Neural cell (in vitro differentiated cells): Measurements from ENCODE around the gene APOBEC3F.

Experiments
- CTCF ChIP-seq: fragments of 450-650 bp; IDR thresholded peaks from 2 replicates; pipeline ENCODE4 v1.5.1; 2014; ENCODE audit warnings: antibody characterized with exemption, mild to moderate bottlenecking, moderate library complexity; ENCODE audit not compliant: poor library complexity, severe bottlenecking
- EP300 ChIP-seq: fragments of 450-650 bp; conservative IDR thresholded peaks from 2 replicates; pipeline ENCODE4 v1.6.1; 2014; ENCODE audit warnings: antibody characterized with exemption, mild to moderate bottlenecking, moderate library complexity; ENCODE audit not compliant: poor library complexity, severe bottlenecking
- POLR2AphosphoS5 ChIP-seq: IDR thresholded peaks from 2 replicates; pipeline ENCODE4 v1.6.1; 2012
- RAD21 ChIP-seq: fragments of 450-650 bp; conservative IDR thresholded peaks from 2 replicates; pipeline ENCODE4 v1.6.1; 2014; ENCODE audit warnings: antibody characterized with exemption, mild to moderate bottlenecking, moderate library complexity
- SMC3 ChIP-seq: fragments of 450-650 bp; conservative IDR thresholded peaks from 2 replicates; pipeline ENCODE4 v1.6.1; 2014; ENCODE audit warnings: antibody characterized with exemption, mild to moderate bottlenecking, moderate library complexity; ENCODE audit not compliant: poor library complexity
- TAF1 ChIP-seq: IDR thresholded peaks from 2 replicates; pipeline ENCODE4 v1.6.1; 2012; ENCODE audit warnings: low read depth

GRCh38 chr22:39010946-39011345 lies 29.7 kb upstream of the APOBEC3F start:
- TF ChIP-seq CTCF (no peak), SMC3 (no peak), POLR2AphosphoS5 (no peak), RAD21 (no peak), TAF1 (no peak), EP300 (no peak)
